A549 treated with dexamethasone at 1 μM for 4 hours (cell line): ENCODE measurements around the gene CLEC4C. TPM values are rescaled to one million over a fixed set of nuclear protein-coding genes. Genes with fewer than 3 reads are reported as not detected.

ENCODE experiments used
- total RNA-seq: library from RNA; stranded (reverse); fragments of 200-300 nt; extraction: Qiagen RNA extraction; gene quantifications from 5 replicates; pipeline ENCODE4 v1.2.3, GENCODE V29; 2022

Gene CLEC4C
- total RNA-seq = not detected in 5 replicates

GRCh38 chr12:7747246-7747645 lies at the start of gene CLEC4C:
CLEC4C (minus strand) TSS chr12:7747375; CDS start chr12:7747348, 27 bp downstream.

GRCh38 chr12:7788884-7789528 lies 41.8 kb upstream of the CLEC4C start, which contains the start of gene NANOG:
NANOG (plus strand) TSS chr12:7789402; CDS start chr12:7789615, 213 bp downstream.

GRCh38 chr12:7711133-7711532 lies 36.0 kb downstream of the CLEC4C start, which contains the start of gene DPPA3:
DPPA3 (plus strand) TSS chr12:7711433; CDS start chr12:7711571, 138 bp downstream.

GRCh38 chr12:7695566-7696197 lies 51.5 kb downstream of the CLEC4C start, which contains the start of gene GDF3:
GDF3 (minus strand) TSS chr12:7695775; CDS start chr12:7695728, 47 bp downstream.

Other genes starting within 250 kb of the CLEC4C start
- gene CD163, start 243.6 kb downstream of the CLEC4C start, total RNA-seq = 0.06 to 0.21 TPM (median 0.13 TPM) in 4 of 5 replicates, not detected in the other
- not detected in 5 replicates for gene APOBEC1, start 81.5 kb downstream of the CLEC4C start, total RNA-seq
- not detected in 5 replicates for gene GDF3, start 51.6 kb downstream of the CLEC4C start, total RNA-seq
- 0.12 TPM in 1 of 5 replicates, not detected in the others for gene DPPA3, start 35.9 kb downstream of the CLEC4C start, total RNA-seq
- not detected in 5 replicates for gene NANOGNB, start 17.8 kb upstream of the CLEC4C start, total RNA-seq
- gene NANOG, start 42.0 kb upstream of the CLEC4C start, total RNA-seq = 0.05 to 0.08 TPM (median 0.06 TPM) in 4 of 5 replicates, not detected in the other
- gene SLC2A14, start 125.5 kb upstream of the CLEC4C start, total RNA-seq = 0.39 to 1.1 TPM (median 0.78 TPM) in 5 replicates
- 7.2 to 9.9 TPM (median 9.3 TPM) in 5 replicates for gene SLC2A3, start 188.8 kb upstream of the CLEC4C start, total RNA-seq